Duodenal mucosa (tissue), 2 donors: ENCODE results near the gene SLC25A19.
"Not testable (repeated sequence)": the region's sequence is repeated elsewhere in the genome, so short reads cannot be mapped to it uniquely, and the experiment has no call there.

ENCODE experiments used
- H3K27ac ChIP-seq: one replicate; pipeline ENCODE4 v1.7.0; 2013; ENCODE audit warnings: low read depth, low read length
- H3K27me3 ChIP-seq, 2 donors: one replicate each; pipeline ENCODE4 v1.7.0; 2013; ENCODE audit warnings: low read length in 2 of 2, control low read depth in 1 of 2; ENCODE audit not compliant: insufficient read depth in 2 of 2, control insufficient read depth in 1 of 2
- H3K36me3 ChIP-seq, 2 donors: one replicate each; pipeline ENCODE4 v1.7.0; 2013; ENCODE audit warnings: low read length in 2 of 2, control low read depth in 1 of 2; ENCODE audit not compliant: insufficient read depth in 2 of 2, control insufficient read depth in 1 of 2
- H3K4me1 ChIP-seq, 2 donors: one replicate each; pipeline ENCODE4 v1.7.0; 2013; ENCODE audit warnings: low read length in 2 of 2, control low read depth in 1 of 2; ENCODE audit not compliant: insufficient read depth in 2 of 2, control insufficient read depth in 1 of 2
- H3K4me3 ChIP-seq, 2 donors: one replicate each; pipeline ENCODE4 v1.7.0; 2013; ENCODE audit warnings: low read length in 2 of 2, low read depth in 1 of 2
- H3K9ac ChIP-seq, 2 donors: one replicate each; pipeline ENCODE4 v1.7.0; 2013; ENCODE audit warnings: low read length in 2 of 2, low read depth in 1 of 2
- H3K9me3 ChIP-seq, 2 donors: one replicate each; pipeline ENCODE4 v1.7.0; 2013; ENCODE audit warnings: low read length in 2 of 2, control low read depth in 1 of 2; ENCODE audit not compliant: control insufficient read depth in 1 of 2

Gene SLC25A19

DNA sequence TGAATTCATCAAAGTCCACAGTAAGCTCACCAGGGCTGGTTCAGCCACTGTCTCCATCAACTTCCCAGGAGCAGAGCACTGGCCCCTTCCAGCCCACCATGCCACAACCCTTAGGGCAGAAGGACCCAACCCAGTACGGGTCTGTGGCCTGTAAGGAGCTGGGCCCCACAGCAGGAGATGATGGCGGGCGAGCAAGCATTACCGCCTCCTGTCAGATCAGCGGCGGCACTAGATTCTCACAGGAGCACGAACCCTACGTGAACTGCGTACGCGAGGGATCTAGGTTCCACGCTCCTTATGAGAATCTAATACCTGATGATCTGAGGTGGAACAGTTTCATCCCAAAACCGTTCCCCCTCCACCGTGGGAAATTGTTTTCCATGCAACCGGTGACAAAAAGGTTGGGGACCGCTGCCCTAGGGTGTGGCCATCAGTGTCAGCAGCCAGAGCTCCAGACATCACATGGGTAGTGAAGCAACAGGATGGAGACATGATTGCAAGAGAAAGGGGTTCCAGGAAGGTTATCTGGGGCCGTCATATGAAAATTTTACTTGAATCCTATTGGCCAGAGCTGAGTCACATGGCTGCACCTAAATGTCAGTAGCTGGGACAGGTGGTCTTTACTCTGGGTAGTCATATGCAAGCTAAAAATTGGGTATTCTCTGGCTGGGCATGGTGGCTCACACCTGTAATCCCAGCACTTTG lies 12.4 kb upstream of the SLC25A19 start:
- Histone ChIP-seq H3K9ac (no peak overlapping the region), H3K36me3 (no peaks in the 10 kb centered on the region), H3K27ac (no peak overlapping the region), H3K27me3 (no peaks in the 10 kb centered on the region), H3K9me3 (no peaks in the 10 kb centered on the region), H3K4me3 (no peak overlapping the region), H3K4me1 (no peaks in the 10 kb centered on the region)

- no peak overlapping the region for H3K27ac ChIP-seq
- H3K9ac ChIP-seq, result no peak overlapping the region
- no peaks in the 10 kb centered on the region for H3K4me1 ChIP-seq
- no peak overlapping the region for H3K4me3 ChIP-seq
- no peaks in the 10 kb centered on the region for H3K36me3 ChIP-seq
- no peaks in the 10 kb centered on the region for H3K9me3 ChIP-seq
- no peaks in the 10 kb centered on the region for H3K27me3 ChIP-seq
Measured at GRCh38 chr17:75301049-75301448, 11.8 kb upstream of the SLC25A19 start.

- no peaks in the 10 kb centered on the region for H3K36me3 ChIP-seq
- H3K9me3 ChIP-seq, result no peaks in the 10 kb centered on the region
- H3K4me1 ChIP-seq, result peaks cover 3 to 7% of the 10 kb centered on the region in 2 donors
- no peak overlapping the region for H3K27ac ChIP-seq
- no peaks in the 10 kb centered on the region for H3K27me3 ChIP-seq
- H3K4me3 ChIP-seq, result no peak overlapping the region
- no peak overlapping the region for H3K9ac ChIP-seq
Measured at GRCh38 chr17:75300280-75300679, 11.0 kb upstream of the SLC25A19 start.

GRCh38 chr17:75295201-75296158 lies 6.2 kb upstream of the SLC25A19 start:
- H3K36me3 ChIP-seq, result no peaks in the 10 kb centered on the region
- H3K9ac ChIP-seq, result no peak overlapping the region
- H3K4me3 ChIP-seq, result peak overlapping the region in 1 of 2 donors; percentile 26
- no peaks in the 10 kb centered on the region for H3K27me3 ChIP-seq
- peaks cover 6 to 9% of the 10 kb centered on the region in 2 donors for H3K4me1 ChIP-seq
- no peaks in the 10 kb centered on the region for H3K9me3 ChIP-seq
- H3K27ac ChIP-seq, result peak overlapping the region; percentile 73

GRCh38 chr17:75292810-75293448 lies 3.7 kb upstream of the SLC25A19 start:
- not testable (repeated sequence) for H3K27me3 ChIP-seq, H3K9me3 ChIP-seq, H3K4me3 ChIP-seq, H3K27ac ChIP-seq, H3K36me3 ChIP-seq, H3K9ac ChIP-seq
- H3K4me1 ChIP-seq, result peaks cover 14 to 15% of the 10 kb centered on the region in 2 donors

- Histone ChIP-seq H3K4me3 (peak overlapping the region; percentile 71 to 97), H3K27me3 (no peaks in the 10 kb centered on the region), H3K9ac (peak overlapping the region; percentile 67 to 81), H3K4me1 (peaks cover 5 to 13% of the 10 kb centered on the region in 2 donors), H3K27ac (peak overlapping the region; percentile 94), H3K9me3 (no peaks in the 10 kb centered on the region), H3K36me3 (peaks cover 0 to 13% of the 10 kb centered on the region in 2 donors)
Measured at GRCh38 chr17:75289832-75290337, 652 bp upstream of the SLC25A19 start.

- peaks cover 5 to 13% of the 10 kb centered on the region in 2 donors for H3K4me1 ChIP-seq
- no peaks in the 10 kb centered on the region for H3K27me3 ChIP-seq
- peak overlapping the region; percentile 55 to 67 for H3K9ac ChIP-seq
- peak overlapping the region; percentile 84 for H3K27ac ChIP-seq
- H3K36me3 ChIP-seq, result peaks cover 0 to 14% of the 10 kb centered on the region in 2 donors
- H3K4me3 ChIP-seq, result peak overlapping the region; percentile 77 to 97
- H3K9me3 ChIP-seq, result no peaks in the 10 kb centered on the region
Measured at GRCh38 chr17:75288770-75289114, 491 bp downstream of the SLC25A19 start.

- H3K4me1 ChIP-seq, result peaks cover 5 to 13% of the 10 kb centered on the region in 2 donors
- peaks cover 0 to 18% of the 10 kb centered on the region in 2 donors for H3K36me3 ChIP-seq
- peak overlapping the region; percentile 77 to 97 for H3K4me3 ChIP-seq
- H3K27me3 ChIP-seq, result no peaks in the 10 kb centered on the region
- H3K27ac ChIP-seq, result no peak overlapping the region
- H3K9ac ChIP-seq, result peak overlapping the region; percentile 32 to 67
- no peaks in the 10 kb centered on the region for H3K9me3 ChIP-seq
Measured at GRCh38 chr17:75288359-75288758, 874 bp downstream of the SLC25A19 start.

DNA sequence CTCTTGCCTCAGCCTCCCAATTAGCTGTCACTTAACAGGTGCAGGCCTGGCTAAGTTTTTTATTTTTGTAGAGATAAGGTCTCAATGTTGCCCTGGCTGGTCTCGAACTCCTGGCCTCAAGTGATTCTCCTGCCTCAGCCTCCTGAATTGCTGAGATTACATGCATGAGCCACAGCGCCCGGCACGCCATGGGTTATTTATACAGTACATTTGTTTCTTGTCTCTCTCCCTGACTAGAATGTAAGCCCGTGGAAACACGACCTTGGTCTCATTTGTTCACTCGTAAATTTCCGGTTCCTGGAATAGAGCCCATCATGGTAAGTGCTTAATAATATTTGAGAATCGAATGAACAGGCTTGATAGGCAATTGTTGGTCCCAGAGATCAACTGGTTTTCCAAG lies 2.0 kb downstream of the SLC25A19 start:
- no peaks in the 10 kb centered on the region for H3K9me3 ChIP-seq
- H3K36me3 ChIP-seq, result peaks cover 0 to 20% of the 10 kb centered on the region in 2 donors
- no peak overlapping the region for H3K27ac ChIP-seq
- peaks cover 5 to 13% of the 10 kb centered on the region in 2 donors for H3K4me1 ChIP-seq
- H3K9ac ChIP-seq, result no peak overlapping the region
- H3K27me3 ChIP-seq, result no peaks in the 10 kb centered on the region
- no peak overlapping the region for H3K4me3 ChIP-seq
